Measurements from ENCODE around the gene SARDH. TPM values are rescaled to one million over a fixed set of nuclear protein-coding genes. Genes with fewer than 3 reads are reported as not detected.

The SARDH gene
- total and polyA plus RNA-seq, 5 donors = 1.7 to 3.2 (median 2.7) TPM

GRCh38 chr9:133622555-133622954, 115.6 kb downstream of the SARDH start:
- no peak for DNase-seq
- 45% methylated on average over 5 of the region's 5 CpGs for WGBS

DNA sequence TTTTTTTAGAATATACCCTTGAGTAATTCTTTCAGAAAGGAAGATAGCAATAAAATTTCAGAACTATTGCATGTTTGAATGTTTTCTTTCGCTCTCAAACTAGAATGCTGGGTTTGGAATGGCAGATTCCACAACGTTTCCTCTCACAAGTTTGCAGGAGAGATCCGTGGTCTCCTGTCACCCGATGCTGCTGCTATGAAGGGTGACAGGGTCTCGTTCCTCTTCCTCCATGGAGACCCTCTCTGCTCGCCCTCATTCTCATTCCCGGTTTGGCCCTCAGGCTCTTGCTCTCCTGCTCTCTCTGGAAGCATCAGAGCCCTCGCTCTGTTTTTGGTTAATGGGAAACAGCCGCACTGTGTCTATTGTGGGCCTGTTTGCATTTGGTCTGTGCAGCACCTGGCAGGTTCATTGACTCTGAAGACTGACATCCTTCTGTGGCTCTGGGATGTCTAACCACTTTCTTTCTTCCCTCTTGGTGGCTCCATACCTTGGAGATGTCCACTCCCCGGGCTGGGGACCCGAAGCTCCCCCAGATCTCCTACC, 116.4 kb downstream of the SARDH start:
- 77% methylated on average over 11 of the region's 11 CpGs for WGBS
- ATAC-seq (no peak), DNase-seq (no peak)
- intact Hi-C loops (cut with DNase I) = no loop called here
- no peak overlapping the region for H3K4me3 ChIP-seq (ENCODE audit: low read length)
- H3K4me1 ChIP-seq (ENCODE audit: control insufficient read depth, insufficient read depth, low read length) = no peaks in the 10 kb centered on the region
- no peak overlapping the region for H3K27ac ChIP-seq (ENCODE audit: low read length)
- H3K27me3 ChIP-seq (ENCODE audit: control insufficient read depth, insufficient read depth) = no peaks in the 10 kb centered on the region
- peaks cover 2% of the 10 kb centered on the region for H3K9me3 ChIP-seq (ENCODE audit: control insufficient read depth, low read length)

More at GRCh38 chr9:133622555-133622954, 115.6 kb downstream of the SARDH start:
- H3K4me3 ChIP-seq (ENCODE audit: low read length) = no peak overlapping the region
- intact Hi-C loops (cut with DNase I) = no loop called here
- ATAC-seq = no peak
- H3K9me3 ChIP-seq (ENCODE audit: control insufficient read depth, low read length) = peaks cover 2% of the 10 kb centered on the region
- H3K27ac ChIP-seq (ENCODE audit: low read length) = no peak overlapping the region
- H3K4me1 ChIP-seq (ENCODE audit: control insufficient read depth, insufficient read depth, low read length) = no peaks in the 10 kb centered on the region
- H3K27me3 ChIP-seq (ENCODE audit: control insufficient read depth, insufficient read depth) = no peaks in the 10 kb centered on the region

DNA sequence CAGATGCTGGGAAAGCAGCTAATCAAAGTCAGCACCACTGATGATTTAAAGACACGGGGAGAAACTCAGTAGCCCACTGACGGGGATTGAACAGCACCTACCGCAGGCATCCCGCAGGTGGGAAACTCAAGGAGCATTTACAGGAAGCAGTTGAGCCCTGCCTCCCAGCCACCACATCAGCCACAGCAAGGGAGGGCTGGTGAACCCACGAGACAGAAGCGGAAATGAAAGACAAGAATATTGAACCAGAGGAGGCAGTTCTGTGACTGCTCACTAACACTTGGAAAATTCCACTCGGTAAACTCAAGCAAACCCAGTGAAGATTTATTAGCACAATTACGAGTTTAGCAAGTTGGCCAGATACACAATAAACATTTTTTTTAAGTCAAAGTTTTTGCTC, 118.4 kb downstream of the SARDH start:
- intact Hi-C loops (cut with DNase I) = no loop called here
- DNase-seq = no peak
- no peak overlapping the region for H3K4me3 ChIP-seq (ENCODE audit: low read length)
- H3K27me3 ChIP-seq (ENCODE audit: control insufficient read depth, insufficient read depth) = no peaks in the 10 kb centered on the region
- no peak overlapping the region for H3K27ac ChIP-seq (ENCODE audit: low read length)
- 30% methylated on average over 8 of the region's 8 CpGs for WGBS
- H3K9me3 ChIP-seq (ENCODE audit: control insufficient read depth, low read length) = no peaks in the 10 kb centered on the region
- no peak for ATAC-seq
- H3K4me1 ChIP-seq (ENCODE audit: control insufficient read depth, insufficient read depth, low read length) = no peaks in the 10 kb centered on the region

- Histone ChIP-seq H3K27ac (ENCODE audit: low read length) (no peak overlapping the region), H3K27me3 (ENCODE audit: control insufficient read depth, insufficient read depth) (no peaks in the 10 kb centered on the region), H3K9me3 (ENCODE audit: control insufficient read depth, low read length) (no peaks in the 10 kb centered on the region), H3K4me1 (ENCODE audit: control insufficient read depth, insufficient read depth, low read length) (no peaks in the 10 kb centered on the region), H3K4me3 (ENCODE audit: low read length) (no peak overlapping the region)
- ATAC-seq = no peak
- 81% methylated on average over 10 of the region's 10 CpGs for WGBS
- intact Hi-C loops (cut with DNase I) = no loop called here
- peak in 1 of 3 donors; percentile 28 for DNase-seq
Observed at GRCh38 chr9:133618726-133619125, 119.4 kb downstream of the SARDH start.

DNA sequence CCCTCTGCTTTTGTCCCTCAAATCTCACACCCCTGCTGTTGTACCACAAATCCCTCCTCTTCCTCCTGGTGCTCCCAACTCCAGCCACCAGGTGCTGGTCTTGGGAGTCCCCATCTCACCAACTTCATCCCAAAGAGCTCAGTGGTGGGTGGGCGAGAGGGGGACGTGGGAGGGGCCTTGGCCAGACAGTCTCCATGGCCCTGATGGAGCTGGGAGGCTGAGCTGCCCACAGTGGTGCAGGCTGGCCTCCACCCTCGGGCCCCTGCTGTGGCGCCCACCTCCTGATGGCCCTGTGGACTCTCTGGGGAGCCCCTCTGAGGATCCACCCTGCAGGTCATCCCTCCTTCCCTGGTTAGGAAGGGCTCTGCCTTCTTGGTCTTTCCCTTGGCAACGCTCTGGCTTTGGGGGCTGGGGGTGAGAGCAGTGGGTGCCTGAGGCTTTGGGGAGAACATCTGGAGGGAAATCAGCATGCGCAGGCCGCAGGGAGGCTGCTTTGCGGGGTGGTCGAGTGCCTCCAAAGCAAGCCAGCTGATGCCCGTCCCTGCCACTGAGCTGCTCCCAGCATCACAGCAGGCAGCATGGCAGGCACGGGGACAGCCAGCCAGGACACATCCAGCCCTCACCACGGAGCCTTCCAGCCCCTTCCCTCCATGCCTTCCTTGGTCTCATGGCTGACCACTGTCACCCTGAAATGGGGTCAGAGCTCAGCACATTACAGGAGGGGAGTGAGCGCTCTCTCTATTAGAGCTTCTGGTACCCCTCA, 121.3 kb downstream of the SARDH start:
- intact Hi-C loops (cut with DNase I) = no loop called here
- ATAC-seq (no peak), DNase-seq (peak in 1 of 3 donors; percentile 44)
- Histone ChIP-seq H3K27me3 (ENCODE audit: control insufficient read depth, insufficient read depth) (no peaks in the 10 kb centered on the region), H3K4me1 (ENCODE audit: control insufficient read depth, insufficient read depth, low read length) (no peaks in the 10 kb centered on the region), H3K4me3 (ENCODE audit: low read length) (no peak overlapping the region), H3K9me3 (ENCODE audit: control insufficient read depth, low read length) (no peaks in the 10 kb centered on the region), H3K27ac (ENCODE audit: low read length) (no peak overlapping the region)
- 81% methylated on average over 13 of the region's 13 CpGs for WGBS

DNA sequence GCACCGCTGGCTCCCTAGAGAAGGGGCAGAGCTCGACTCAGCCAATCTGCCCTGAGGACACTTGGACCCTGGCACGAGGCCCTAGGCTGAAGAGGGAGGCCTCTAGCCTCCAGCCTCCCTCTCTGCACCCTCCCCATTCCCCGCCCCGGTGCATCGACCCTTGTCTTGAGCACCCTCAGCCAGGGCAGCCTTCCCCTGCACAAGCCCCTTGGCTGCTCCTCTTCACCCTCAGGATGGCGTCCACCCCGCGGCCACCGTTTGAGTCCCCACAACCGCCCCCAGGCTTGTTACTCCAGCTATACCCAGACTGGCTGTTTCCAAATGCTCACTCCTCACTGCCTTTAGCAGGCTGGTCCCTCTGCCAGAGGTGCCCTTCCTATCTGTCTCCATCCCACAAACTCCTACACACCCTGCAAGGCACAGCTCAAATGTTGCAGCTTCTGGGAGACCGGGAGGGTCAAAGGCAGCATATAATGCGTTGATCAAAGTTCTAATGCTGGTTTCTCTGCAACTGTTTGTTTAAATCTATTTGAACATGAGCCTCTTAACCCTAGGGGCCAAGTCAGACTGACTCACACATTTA, 122.5 kb downstream of the SARDH start:
- WGBS = 67% methylated on average over 13 of the region's 13 CpGs
- intact Hi-C loops (cut with DNase I) = no loop called here
- no peaks in the 10 kb centered on the region for H3K4me1 ChIP-seq (ENCODE audit: control insufficient read depth, insufficient read depth, low read length)
- H3K9me3 ChIP-seq (ENCODE audit: control insufficient read depth, low read length) = no peaks in the 10 kb centered on the region
- no peak overlapping the region for H3K27ac ChIP-seq (ENCODE audit: low read length)
- no peaks in the 10 kb centered on the region for H3K27me3 ChIP-seq (ENCODE audit: control insufficient read depth, insufficient read depth)
- DNase-seq (no peak), ATAC-seq (no peak)
- no peak overlapping the region for H3K4me3 ChIP-seq (ENCODE audit: low read length)

- intact Hi-C loops (cut with DNase I) = no loop called here
- WGBS = 28% methylated on average over 16 of the region's 16 CpGs
- Histone ChIP-seq H3K27me3 (ENCODE audit: control insufficient read depth, insufficient read depth) (no peaks in the 10 kb centered on the region), H3K9me3 (ENCODE audit: control insufficient read depth, low read length) (no peaks in the 10 kb centered on the region), H3K27ac (ENCODE audit: low read length) (no peak overlapping the region), H3K4me1 (ENCODE audit: control insufficient read depth, insufficient read depth, low read length) (no peaks in the 10 kb centered on the region), H3K4me3 (ENCODE audit: low read length) (no peak overlapping the region)
- DNase-seq (peak in 1 of 3 donors; percentile 28), ATAC-seq (no peak)
Observed at GRCh38 chr9:133615186-133615585, 123.0 kb downstream of the SARDH start.

DNA sequence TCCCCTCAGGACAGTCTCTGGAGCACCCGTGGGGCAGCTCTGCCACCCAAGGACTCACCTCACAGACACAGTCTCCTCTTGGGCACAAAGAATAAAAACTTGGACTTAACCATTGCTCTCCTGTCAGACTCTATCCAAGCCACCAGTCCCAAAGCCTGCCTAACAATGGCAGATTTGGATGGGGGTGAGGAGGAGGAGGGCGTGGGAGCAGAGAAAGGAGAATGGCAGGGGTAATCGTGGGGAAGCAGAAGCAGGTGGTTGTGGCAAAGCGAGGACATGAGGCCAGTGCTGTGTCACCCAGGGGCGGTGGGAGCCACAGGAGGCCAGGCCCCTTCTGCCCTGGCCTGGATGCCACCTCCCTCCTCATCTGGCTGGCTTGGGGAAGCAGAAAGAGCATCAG, 123.5 kb downstream of the SARDH start:
- Histone ChIP-seq H3K4me3 (ENCODE audit: low read length) (no peak overlapping the region), H3K9me3 (ENCODE audit: control insufficient read depth, low read length) (no peaks in the 10 kb centered on the region), H3K27me3 (ENCODE audit: control insufficient read depth, insufficient read depth) (no peaks in the 10 kb centered on the region), H3K27ac (ENCODE audit: low read length) (no peak overlapping the region), H3K4me1 (ENCODE audit: control insufficient read depth, insufficient read depth, low read length) (no peaks in the 10 kb centered on the region)
- WGBS = 65% methylated on average over 5 of the region's 5 CpGs
- ATAC-seq = no peak
- no peak for DNase-seq
- intact Hi-C loops (cut with DNase I) = no loop called here

DNA sequence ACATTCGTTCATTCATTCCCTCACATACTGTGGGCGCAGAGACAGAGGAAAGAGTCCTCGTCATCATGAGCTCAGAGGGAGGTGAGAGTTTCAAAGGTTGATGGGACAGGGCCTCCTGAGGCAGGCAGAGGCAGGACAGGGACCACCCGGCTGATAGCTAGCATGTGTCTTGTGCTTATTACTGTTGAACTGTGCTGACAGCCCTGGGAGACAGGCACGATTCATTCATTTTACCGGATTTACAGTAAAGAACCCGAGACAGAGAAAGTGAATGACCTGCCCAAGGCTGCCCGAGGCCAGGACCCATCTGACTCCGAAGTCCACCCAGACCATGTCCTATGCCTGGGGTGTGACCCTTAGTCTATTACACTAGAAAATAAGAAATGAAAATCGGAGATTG, 124.1 kb downstream of the SARDH start:
- no peaks in the 10 kb centered on the region for H3K27me3 ChIP-seq (ENCODE audit: control insufficient read depth, insufficient read depth)
- ATAC-seq = no peak

More for the DNA sequence above, 124.1 kb downstream of the SARDH start:
- no peak overlapping the region for H3K27ac ChIP-seq (ENCODE audit: low read length)
- intact Hi-C loops (cut with DNase I) = no loop called here
- no peak for DNase-seq
- no peak overlapping the region for H3K4me3 ChIP-seq (ENCODE audit: low read length)
- H3K9me3 ChIP-seq (ENCODE audit: control insufficient read depth, low read length) = no peaks in the 10 kb centered on the region
- H3K4me1 ChIP-seq (ENCODE audit: control insufficient read depth, insufficient read depth, low read length) = no peaks in the 10 kb centered on the region
- WGBS = 72% methylated on average over 10 of the region's 10 CpGs

Measured in right cardiac atrium (tissue), 5 donors.